WI38 (cell line): ENCODE measurements around the gene AKR7A2.
A peak's percentile ranks its signal among the peaks of the same experiment; 100 is the strongest.

ENCODE experiments used
- H3K4me3 ChIP-seq: 2 replicates; pipeline ENCODE4 v1.5.1; 2011; ENCODE audit warnings: low read depth, mild to moderate bottlenecking, control low read depth, low read length
- CTCF ChIP-seq: IDR thresholded peaks from 2 replicates; pipeline ENCODE4 v1.5.1; 2012; ENCODE audit warnings: low read depth, mild to moderate bottlenecking, control low read depth, low read length

Gene AKR7A2

GRCh38 chr1:19343617-19344350 lies 31.8 kb upstream of the AKR7A2 start:
- H3K4me3 ChIP-seq: no peak overlapping the region
- no peak for TF ChIP-seq CTCF

DNA sequence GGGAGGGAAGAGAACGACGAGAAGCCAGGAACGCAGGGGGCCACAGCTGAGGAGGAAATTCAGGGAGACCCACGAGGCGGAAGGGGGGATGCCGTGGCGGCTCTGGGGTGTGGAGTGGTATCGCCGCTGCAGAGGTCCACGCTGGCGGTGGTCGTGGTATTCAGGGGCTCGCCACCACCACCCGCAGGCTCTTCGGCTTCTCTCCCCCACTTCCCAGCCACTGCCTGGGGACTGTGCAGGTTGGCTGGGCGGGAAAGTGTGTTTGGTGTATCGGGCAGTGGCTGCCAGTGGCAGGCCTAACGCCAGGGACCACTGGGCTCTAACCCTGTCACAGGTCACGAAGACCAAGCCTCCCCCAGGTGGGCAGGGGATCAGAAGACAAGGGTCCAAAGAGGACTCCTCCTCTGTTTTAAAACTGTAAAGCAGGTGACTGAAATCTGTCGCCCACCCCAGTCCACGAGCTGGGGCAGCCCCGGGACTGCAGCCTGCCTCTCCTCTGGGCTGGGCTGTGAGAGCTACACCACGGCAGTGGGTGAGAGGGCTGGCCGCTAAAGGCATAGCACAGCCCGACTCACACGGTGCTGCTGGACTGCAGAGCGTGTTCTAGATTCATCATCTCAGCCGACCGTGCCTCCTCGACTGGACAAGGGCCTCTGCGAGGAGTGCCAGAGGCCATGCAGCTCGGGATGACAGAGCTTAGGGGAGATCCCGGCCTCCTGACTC lies 31.1 kb upstream of the AKR7A2 start:
- TF ChIP-seq CTCF: no peak
- H3K4me3 ChIP-seq: no peak overlapping the region

DNA sequence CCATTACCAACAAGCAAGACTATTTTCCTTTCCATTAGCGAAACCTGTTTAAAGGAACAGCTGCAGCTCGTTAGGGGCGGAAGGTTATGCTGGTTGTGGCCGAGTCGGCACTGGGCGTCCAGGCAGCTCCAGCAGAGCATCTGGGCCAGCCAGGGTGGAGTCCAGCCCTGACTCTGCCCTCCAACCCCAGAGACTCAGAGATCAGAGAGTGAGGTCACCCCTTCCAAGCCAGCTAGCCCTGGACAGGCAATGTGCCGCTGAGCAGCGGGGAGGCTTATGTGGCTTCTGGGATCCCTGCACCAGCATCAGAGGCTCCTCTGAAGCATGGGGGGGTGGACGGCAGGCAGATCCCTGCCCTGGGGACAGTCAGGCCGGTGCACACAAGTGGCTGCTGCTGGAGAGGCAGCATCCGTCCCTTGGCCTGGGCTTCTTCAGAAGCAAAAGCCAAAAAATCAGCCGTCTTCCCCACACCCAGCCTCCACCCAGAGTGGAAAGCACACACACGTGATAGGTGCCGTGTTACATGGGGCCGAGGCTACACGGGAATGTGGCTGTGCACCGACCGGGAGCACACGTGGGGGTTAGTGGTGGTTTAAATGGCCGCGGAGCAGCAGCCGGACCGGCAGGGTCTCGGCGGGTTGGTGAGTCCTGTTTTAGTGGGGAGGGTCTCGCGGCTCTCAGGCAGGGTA lies 30.3 kb upstream of the AKR7A2 start:
- TF ChIP-seq CTCF: no peak
- no peak overlapping the region for H3K4me3 ChIP-seq

- TF ChIP-seq CTCF: peak; percentile 94
- no peak overlapping the region for H3K4me3 ChIP-seq
Measured at GRCh38 chr1:19341201-19342061, 29.5 kb upstream of the AKR7A2 start.

GRCh38 chr1:19340387-19340937 lies 28.5 kb upstream of the AKR7A2 start:
- TF ChIP-seq CTCF: no peak

GRCh38 chr1:19339214-19339861 lies 27.4 kb upstream of the AKR7A2 start:
- no peak for TF ChIP-seq CTCF
- no peak overlapping the region for H3K4me3 ChIP-seq

More at GRCh38 chr1:19340387-19340937, 28.5 kb upstream of the AKR7A2 start:
- no peak overlapping the region for H3K4me3 ChIP-seq
